NK-92 (cell line): ENCODE results near the gene LIMK2.
"Not testable (repeated sequence)": the region's sequence is repeated elsewhere in the genome, so short reads cannot be mapped to it uniquely, and the experiment has no call there.

Source experiments
- DNase-seq: peaks from one replicate; lab custom pipeline; 2025; ENCODE audit not compliant: unreplicated experiment; lab: John Stamatoyannopoulos, UW

Gene LIMK2

GRCh38 chr22:31241936-31242335 is 29.8 kb downstream of the LIMK2 start:
- no peak for DNase-seq

- DNase-seq = no peak
Observed at GRCh38 chr22:31243339-31244045, 31.4 kb downstream of the LIMK2 start.

GRCh38 chr22:31244046-31244942 is 32.2 kb downstream of the LIMK2 start:
- DNase-seq = no peak

- no peak for DNase-seq
Observed at GRCh38 chr22:31244943-31245451, 32.9 kb downstream of the LIMK2 start.

GRCh38 chr22:31245998-31246397 is 33.9 kb downstream of the LIMK2 start:
- DNase-seq = not testable (repeated sequence)

- DNase-seq = no peak
Observed at GRCh38 chr22:31246687-31247086, 34.6 kb downstream of the LIMK2 start.

GRCh38 chr22:31247726-31248125 is 35.6 kb downstream of the LIMK2 start:
- no peak for DNase-seq

GRCh38 chr22:31248138-31248745 is 36.1 kb downstream of the LIMK2 start:
- DNase-seq = no peak

GRCh38 chr22:31248965-31249958 is 37.2 kb downstream of the LIMK2 start:
- DNase-seq = no peak

GRCh38 chr22:31250740-31251600 is 38.9 kb downstream of the LIMK2 start:
- no peak for DNase-seq

GRCh38 chr22:31253949-31254348 is 41.9 kb downstream of the LIMK2 start:
- no peak for DNase-seq

GRCh38 chr22:31259798-31260473 is 47.8 kb downstream of the LIMK2 start:
- no peak for DNase-seq

GRCh38 chr22:31260474-31260856 is 48.4 kb downstream of the LIMK2 start:
- no peak for DNase-seq

GRCh38 chr22:31262312-31263133 is 50.4 kb downstream of the LIMK2 start:
- no peak for DNase-seq

- no peak for DNase-seq
Observed at GRCh38 chr22:31263896-31264640, 52.0 kb downstream of the LIMK2 start.

GRCh38 chr22:31268281-31268680 is 56.2 kb downstream of the LIMK2 start:
- no peak for DNase-seq

- no peak for DNase-seq
Observed at GRCh38 chr22:31269892-31270579, 57.9 kb downstream of the LIMK2 start.
